CD14-positive monocyte (primary cell): ENCODE results near the gene COX10. TPM values are rescaled to one million over a fixed set of nuclear protein-coding genes. Genes with fewer than 3 reads are reported as not detected.
A peak's percentile ranks its signal among the peaks of the same experiment; 100 is the strongest.

Experiments
- DNase-seq, 3 donors: peaks; one replicate each; pipeline ENCODE4 v3.0.0-alpha.2; 2011 to 2022
- H2AFZ ChIP-seq: 2 replicates; pipeline ENCODE4 v1.6.0; 2012; ENCODE audit warnings: mild to moderate bottlenecking, low read depth, low read length, inconsistent platforms; ENCODE audit not compliant: insufficient read depth, poor library complexity, severe bottlenecking
- H3K27ac ChIP-seq, 2 donors: 1 replicate in 1 of 2; 2 replicates in 1 of 2; pipeline ENCODE4 v1.5.1; 2012 to 2013; ENCODE audit warnings: low read length in 2 of 2, control low read depth in 1 of 2, inconsistent platforms in 1 of 2, low read depth in 1 of 2, mild to moderate bottlenecking in 1 of 2
- H3K27me3 ChIP-seq, 2 donors: one replicate each; pipeline versions ENCODE4 v1.6.0 to v1.6.1; 2011 to 2013; ENCODE audit warnings: low read length in 2 of 2; ENCODE audit not compliant: control insufficient read depth in 2 of 2, insufficient read depth in 2 of 2
- H3K36me3 ChIP-seq, 2 donors: replicated peaks in 1 of 2; 1 replicate in 1 of 2; 2 replicates in 1 of 2; pipeline versions ENCODE4 v1.5.1 to v1.6.1; 2012 to 2013; ENCODE audit warnings: low read length in 2 of 2, control low read depth in 1 of 2, inconsistent platforms in 1 of 2, mild to moderate bottlenecking in 1 of 2; ENCODE audit not compliant: insufficient read depth in 2 of 2, control insufficient read depth in 1 of 2
- H3K4me1 ChIP-seq, 2 donors: 1 replicate in 1 of 2; 2 replicates in 1 of 2; pipeline versions ENCODE4 v1.5.1 to v1.6.1; 2012 to 2013; ENCODE audit warnings: low read length in 2 of 2, control low read depth in 1 of 2, inconsistent platforms in 1 of 2, mild to moderate bottlenecking in 1 of 2, moderate library complexity in 1 of 2; ENCODE audit not compliant: insufficient read depth in 2 of 2, control insufficient read depth in 1 of 2
- H3K4me2 ChIP-seq: replicated peaks from 2 replicates; pipeline ENCODE3; 2012; ENCODE audit warnings: low read length, moderate library complexity, mild to moderate bottlenecking; ENCODE audit not compliant: poor library complexity, severe bottlenecking; ENCODE audit errors: extremely low read depth
- H3K4me3 ChIP-seq, 3 experiments: fragments of 200-600 bp in 1 of 3; sonication (generic) in 1 of 3; replicated peaks in 1 of 3; 1 replicate in 2 of 3; 2 replicates in 1 of 3; pipeline ENCODE4 v1.5.1; 2011 to 2013; ENCODE audit warnings: low read length in 3 of 3, mild to moderate bottlenecking in 3 of 3, control low read depth in 2 of 3, low read depth in 2 of 3, inconsistent platforms in 1 of 3, moderate library complexity in 1 of 3
- H3K79me2 ChIP-seq: 2 replicates; pipeline ENCODE4 v1.6.0; 2012; ENCODE audit warnings: mild to moderate bottlenecking, control low read depth, inconsistent platforms, low read length, moderate library complexity; ENCODE audit not compliant: insufficient read depth
- H3K9ac ChIP-seq: 2 replicates; pipeline ENCODE4 v1.6.0; 2017; ENCODE audit warnings: low read length, mild to moderate bottlenecking; ENCODE audit not compliant: insufficient read depth, poor library complexity, severe bottlenecking
- H3K9me3 ChIP-seq, 2 donors: replicated peaks in 1 of 2; 1 replicate in 1 of 2; 2 replicates in 1 of 2; pipeline versions ENCODE4 v1.5.1 to v1.6.1; 2012 to 2013; ENCODE audit warnings: low read length in 2 of 2, control low read depth in 1 of 2; ENCODE audit not compliant: control insufficient read depth in 1 of 2, insufficient read depth in 1 of 2
- H4K20me1 ChIP-seq: 2 replicates; pipeline ENCODE4 v1.6.0; 2012; ENCODE audit warnings: mild to moderate bottlenecking, low read length, control low read depth, moderate library complexity; ENCODE audit not compliant: insufficient read depth
- H3K27ac Mint-ChIP-seq, 7 donors: one replicate each; pipeline ENCODE4 v1.8.0; 2020; ENCODE audit warnings: mild to moderate bottlenecking in 7 of 7, mixed read lengths in 7 of 7, moderate library complexity in 6 of 7, inconsistent platforms in 2 of 7
- H3K27me3 Mint-ChIP-seq, 3 donors: one replicate each; pipeline ENCODE4 v1.8.0; 2021 to 2022; ENCODE audit warnings: low read depth in 3 of 3, mild to moderate bottlenecking in 3 of 3, mixed read lengths in 3 of 3, moderate library complexity in 3 of 3, inconsistent platforms in 1 of 3
- H3K36me3 Mint-ChIP-seq, 2 donors: one replicate each; pipeline ENCODE4 v1.8.0; 2020; ENCODE audit warnings: mixed read lengths in 2 of 2, inconsistent platforms in 1 of 2, mild to moderate bottlenecking in 1 of 2
- H3K4me1 Mint-ChIP-seq: one replicate; pipeline ENCODE4 v1.8.0; 2020; ENCODE audit warnings: mild to moderate bottlenecking, mixed read lengths
- H3K4me3 Mint-ChIP-seq, 2 donors: one replicate each; pipeline ENCODE4 v1.8.0; 2020; ENCODE audit warnings: mild to moderate bottlenecking in 2 of 2, mixed read lengths in 2 of 2, moderate library complexity in 1 of 2
- H3K9me3 Mint-ChIP-seq, 7 donors: one replicate each; pipeline ENCODE4 v1.8.0; 2020 to 2022; ENCODE audit warnings: mixed read lengths in 7 of 7, mild to moderate bottlenecking in 6 of 7, moderate library complexity in 6 of 7, inconsistent platforms in 2 of 7
- CTCF ChIP-seq: fragments of 200-600 bp; IDR thresholded peaks from one replicate; pipeline ENCODE4 v1.8.0; 2022; ENCODE audit warnings: antibody characterized with exemption, mild to moderate bottlenecking
- WGBS: methylation state at CpG from one replicate; pipeline ENCODE4 v1.1.5; 2013; ENCODE audit warnings: missing lambda C conversion rate; ENCODE audit not compliant: insufficient coverage; 5-methylcytosine and 5-hydroxymethylcytosine counted together
- intact Hi-C, 2 donors: fragments of 100-400 bp; cut with micrococcal nuclease; formaldehyde crosslinking; loops; one replicate each; pipeline versions ENCODE4 v1.15.0 to v1.15.1; 2023
- polyA plus RNA-seq, 3 donors: library from polyadenylated mRNA; depleted of rRNA in 1 of 3; unstranded in 2 of 3; stranded (reverse) in 1 of 3; fragments of 300-500 nt in 2 of 3; fragments of >200 nt in 1 of 3; fragmentation: Illumina TruSeq in 2 of 3; gene quantifications; 1 replicate in 2 of 3; 2 replicates in 1 of 3; pipeline ENCODE4 v1.2.3, GENCODE V29; 2012 to 2021

The COX10 gene
- polyA plus RNA-seq, 3 donors = 8.2 to 15.2 (median 11.3) TPM

- intact Hi-C loops = no loop called here
- peaks cover 8 to 10% of the 10 kb centered on the region in 2 donors for H3K4me1 ChIP-seq
- no peaks in the 10 kb centered on the region for H3K79me2 ChIP-seq
- no peak overlapping the region for H3K4me3 ChIP-seq
- no peaks in the 10 kb centered on the region for H4K20me1 ChIP-seq
- peak overlapping the region in 2 of 7 donors; percentile 15 to 81 for H3K27ac Mint-ChIP-seq
- no peak overlapping the region for H3K4me3 Mint-ChIP-seq
- no peak overlapping the region for H2AFZ ChIP-seq
- no peaks in the 10 kb centered on the region for H3K9me3 ChIP-seq
- peaks cover 0 to 5% of the 10 kb centered on the region in 2 donors for H3K27me3 ChIP-seq
- H3K9me3 Mint-ChIP-seq = peaks cover 0 to 2% (median 0%) of the 10 kb centered on the region in 7 donors
- peaks cover 3 to 6% (median 4%) of the 10 kb centered on the region in 3 donors for H3K27me3 Mint-ChIP-seq
- H3K9ac ChIP-seq = no peak overlapping the region
- no peak for DNase-seq
- H3K4me2 ChIP-seq = no peak overlapping the region
- 43% methylated on average over 1 of the region's 4 CpGs for WGBS
- peaks cover 7 to 22% of the 10 kb centered on the region in 2 donors for H3K36me3 ChIP-seq
- H3K36me3 Mint-ChIP-seq = peaks cover 48 to 52% of the 10 kb centered on the region in 2 donors
- H3K4me1 Mint-ChIP-seq = peaks cover 29% of the 10 kb centered on the region
- TF ChIP-seq CTCF = peak; percentile 35
- H3K27ac ChIP-seq = no peak overlapping the region
These were observed 127.2 kb downstream of the COX10 start for GRCh38 chr17:14196377-14196997.

DNA sequence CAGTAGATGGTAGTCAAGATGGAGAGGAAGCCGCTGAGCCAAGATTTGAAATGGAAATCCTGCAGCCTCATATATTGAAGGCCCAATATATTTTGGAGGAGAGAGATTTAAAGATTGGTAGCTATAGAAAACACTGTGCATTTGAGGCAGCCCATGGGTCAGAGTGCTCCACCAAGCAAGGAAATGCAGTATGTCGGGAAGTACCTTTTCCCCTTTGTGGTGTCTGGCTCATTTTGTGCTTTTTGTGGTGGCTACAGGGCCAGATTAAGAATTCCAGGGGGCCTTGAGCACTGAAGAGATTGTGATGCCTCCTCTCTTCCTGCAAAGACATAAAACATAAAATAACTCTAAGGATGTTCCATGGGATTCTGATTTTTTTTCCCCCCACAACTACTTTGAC is 127.8 kb downstream of the COX10 start:
- Histone ChIP-seq H3K9me3 (no peaks in the 10 kb centered on the region), H3K27ac (no peak overlapping the region), H2AFZ (no peak overlapping the region), H4K20me1 (no peaks in the 10 kb centered on the region), H3K27me3 (peaks cover 0 to 2% of the 10 kb centered on the region in 2 donors), H3K4me1 (peaks cover 9 to 12% of the 10 kb centered on the region in 2 donors), H3K79me2 (no peaks in the 10 kb centered on the region), H3K4me2 (no peak overlapping the region), H3K9ac (no peak overlapping the region), H3K36me3 (peaks cover 7 to 22% of the 10 kb centered on the region in 2 donors), H3K4me3 (no peak overlapping the region)
- no peak for TF ChIP-seq CTCF
- peaks cover 2 to 3% (median 3%) of the 10 kb centered on the region in 3 donors for H3K27me3 Mint-ChIP-seq
- H3K27ac Mint-ChIP-seq = no peak overlapping the region
- DNase-seq = no peak
- 88% methylated on average over 1 of the region's 2 CpGs for WGBS
- H3K4me1 Mint-ChIP-seq = peaks cover 35% of the 10 kb centered on the region
- H3K4me3 Mint-ChIP-seq = no peak overlapping the region
- peaks cover 0 to 2% (median 0%) of the 10 kb centered on the region in 7 donors for H3K9me3 Mint-ChIP-seq
- H3K36me3 Mint-ChIP-seq = peaks cover 45 to 51% of the 10 kb centered on the region in 2 donors
- intact Hi-C loops = no loop called here
